MCF 10A (cell line): ENCODE results near the gene IRF5. TPM values are rescaled to one million over a fixed set of nuclear protein-coding genes. Genes with fewer than 3 reads are reported as not detected.

Experiments
- BruUV-seq: library from RNA; stranded (reverse); fragments of 400-500 nt; replicated peaks from 2 replicates; lab custom pipeline; 2021; lab: Mats Ljungman, UMichigan
- CTCF ChIA-PET: fragments of 300-600 bp; sonication (Branson Sonifier 250); formaldehyde crosslinking; extraction: SDS; loops from one replicate; lab custom pipeline; 2021; ENCODE audit warnings: antibody characterized with exemption, inconsistent platforms; lab: Yijun Ruan, JAX
- POLR2A ChIA-PET: fragments of 300-600, 350-650 bp; sonication (Branson Sonifier 250); formaldehyde crosslinking; extraction: SDS; loops from one replicate; lab custom pipeline; 2020; ENCODE audit warnings: antibody characterized with exemption, inconsistent platforms; lab: Yijun Ruan, JAX
- DNase-seq: peaks from one replicate; pipeline ENCODE4 v3.0.0-alpha.2; 2018; ENCODE audit not compliant: unreplicated experiment
- H3K27ac Mint-ChIP-seq: one replicate; pipeline ENCODE4 v1.8.0; 2022; ENCODE audit warnings: mild to moderate bottlenecking, low read depth, mixed read lengths; ENCODE audit not compliant: unreplicated experiment
- H3K27me3 Mint-ChIP-seq: one replicate; pipeline ENCODE4 v1.8.0; 2022; ENCODE audit warnings: mixed read lengths; ENCODE audit not compliant: insufficient read depth, unreplicated experiment
- H3K36me3 Mint-ChIP-seq: one replicate; pipeline ENCODE4 v1.8.0; 2022; ENCODE audit warnings: mild to moderate bottlenecking, moderate library complexity, mixed read lengths; ENCODE audit not compliant: insufficient read depth, unreplicated experiment
- H3K4me1 Mint-ChIP-seq: one replicate; pipeline ENCODE4 v1.8.0; 2022; ENCODE audit warnings: mixed read lengths; ENCODE audit not compliant: insufficient read depth, unreplicated experiment
- H3K4me3 Mint-ChIP-seq: one replicate; pipeline ENCODE4 v1.8.0; 2022; ENCODE audit warnings: mild to moderate bottlenecking, moderate library complexity, mixed read lengths; ENCODE audit not compliant: unreplicated experiment
- H3K9me3 Mint-ChIP-seq: one replicate; pipeline ENCODE4 v1.8.0; 2022; ENCODE audit warnings: mixed read lengths; ENCODE audit not compliant: unreplicated experiment
- intact Hi-C: fragments of 100-400 bp; cut with micrococcal nuclease; formaldehyde crosslinking; loops from 2 replicates; pipeline ENCODE4 v1.14.1; 2022
- total RNA-seq: library from RNA; stranded (reverse); gene quantifications from 2 replicates; pipeline ENCODE4 v1.2.3, GENCODE V29; 2022
- TF ChIP-seq, protein P1 (sequence below): fragments of 200-600 bp; IDR thresholded peaks from one replicate; pipeline ENCODE4 v1.8.0; 2022; ENCODE audit warnings: antibody characterized with exemption, mild to moderate bottlenecking; ENCODE audit not compliant: unreplicated experiment

Gene IRF5
- total RNA-seq, 1 experiment from 2014 or later: 7.5 TPM

DNA sequence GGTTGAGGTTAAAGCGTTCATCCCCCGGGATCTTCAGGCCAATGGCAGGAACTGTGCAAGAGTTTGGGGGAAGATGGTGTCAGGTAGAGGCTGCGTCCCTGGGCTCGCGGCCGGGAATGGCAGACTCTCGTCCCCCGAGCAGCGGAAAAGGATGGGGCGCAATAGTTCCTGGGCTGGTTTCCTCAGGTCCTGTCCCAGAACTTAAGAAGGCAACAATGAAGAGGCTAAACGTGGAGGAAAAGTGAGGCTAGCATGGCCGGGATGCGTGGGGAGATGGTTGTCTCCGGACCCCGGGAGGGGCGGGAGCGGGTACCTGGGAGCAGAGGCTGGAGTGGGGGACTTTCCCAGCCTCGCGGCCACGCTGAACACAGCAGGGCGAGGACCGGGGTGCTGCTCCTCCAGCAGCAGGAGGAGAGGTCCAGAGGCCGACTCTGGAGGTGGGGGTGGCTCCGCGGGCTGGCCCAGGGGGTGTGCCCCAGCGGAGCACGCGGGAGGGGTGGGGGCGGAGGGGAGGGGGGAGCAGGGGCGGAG is 882 bp downstream of the IRF5 start:
- intact Hi-C loops: no loop called here
- ChIA-PET CTCF (interaction anchor here (0.7 to 1.1 kb wide), 3 partner anchors 15 to 869 kb away, joined by 3 read pairs; no protein-coding TSS in a partner anchor), POLR2A (interaction anchor here (0.5 to 2.4 kb wide), 6 partner anchors 10 to 75 kb away, joined by 3 to 11 read pairs (median 4); partner anchors contain the start of gene ATP6V1F)
- no peaks in the 10 kb centered on the region for H3K27me3 Mint-ChIP-seq
- no TSS peak for BruUV-seq
- H3K9me3 Mint-ChIP-seq: no peaks in the 10 kb centered on the region
- peak; percentile 30 for DNase-seq
- H3K36me3 Mint-ChIP-seq: no peaks in the 10 kb centered on the region
- H3K4me3 Mint-ChIP-seq: peak overlapping the region; percentile 72
- TF ChIP-seq, protein P1, sequence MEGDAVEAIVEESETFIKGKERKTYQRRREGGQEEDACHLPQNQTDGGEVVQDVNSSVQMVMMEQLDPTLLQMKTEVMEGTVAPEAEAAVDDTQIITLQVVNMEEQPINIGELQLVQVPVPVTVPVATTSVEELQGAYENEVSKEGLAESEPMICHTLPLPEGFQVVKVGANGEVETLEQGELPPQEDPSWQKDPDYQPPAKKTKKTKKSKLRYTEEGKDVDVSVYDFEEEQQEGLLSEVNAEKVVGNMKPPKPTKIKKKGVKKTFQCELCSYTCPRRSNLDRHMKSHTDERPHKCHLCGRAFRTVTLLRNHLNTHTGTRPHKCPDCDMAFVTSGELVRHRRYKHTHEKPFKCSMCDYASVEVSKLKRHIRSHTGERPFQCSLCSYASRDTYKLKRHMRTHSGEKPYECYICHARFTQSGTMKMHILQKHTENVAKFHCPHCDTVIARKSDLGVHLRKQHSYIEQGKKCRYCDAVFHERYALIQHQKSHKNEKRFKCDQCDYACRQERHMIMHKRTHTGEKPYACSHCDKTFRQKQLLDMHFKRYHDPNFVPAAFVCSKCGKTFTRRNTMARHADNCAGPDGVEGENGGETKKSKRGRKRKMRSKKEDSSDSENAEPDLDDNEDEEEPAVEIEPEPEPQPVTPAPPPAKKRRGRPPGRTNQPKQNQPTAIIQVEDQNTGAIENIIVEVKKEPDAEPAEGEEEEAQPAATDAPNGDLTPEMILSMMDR: no peak
- H3K27ac Mint-ChIP-seq: no peak overlapping the region
- H3K4me1 Mint-ChIP-seq: peaks cover 13% of the 10 kb centered on the region

DNA sequence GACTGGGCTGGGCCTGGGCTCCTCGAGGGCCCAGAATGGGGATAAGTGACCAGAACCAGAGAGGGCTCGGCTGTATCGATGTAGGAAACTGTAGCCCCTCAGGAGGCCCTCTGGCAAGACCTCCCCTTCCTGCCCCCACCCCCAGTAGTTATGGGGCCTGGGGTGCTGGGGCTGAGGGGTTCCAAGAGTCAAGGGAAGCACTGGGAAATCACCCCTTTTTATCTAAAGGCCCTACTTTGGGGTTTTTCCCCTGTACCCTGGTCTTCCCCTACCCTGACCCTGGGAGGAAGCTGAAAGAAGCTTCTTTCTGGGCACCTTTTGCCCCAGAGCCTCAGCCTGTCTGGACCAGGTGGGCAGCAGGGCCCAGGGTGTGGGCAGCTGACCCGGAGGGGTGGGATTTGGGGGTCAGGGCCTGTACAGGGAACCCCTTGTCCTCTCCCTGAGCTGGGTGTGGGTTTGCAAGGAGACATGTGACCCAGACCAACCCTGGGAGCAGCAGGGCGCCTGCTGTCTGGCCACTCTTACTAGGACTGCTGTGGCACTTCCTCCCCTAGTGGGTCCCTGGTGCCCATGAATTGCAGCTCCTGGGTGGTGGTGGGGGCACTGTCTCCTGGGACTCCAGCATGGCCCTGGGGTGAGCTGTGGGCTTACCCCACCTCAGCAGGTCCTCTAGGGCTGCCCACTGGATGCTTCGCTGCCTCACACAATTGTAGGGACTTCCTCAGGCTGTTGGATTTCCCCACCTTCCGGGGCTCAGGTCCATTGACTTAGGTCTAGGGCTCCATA is 1.5 kb downstream of the IRF5 start:
- Mint-ChIP-seq H3K9me3 (no peaks in the 10 kb centered on the region), H3K4me3 (peak overlapping the region; percentile 72), H3K27me3 (no peaks in the 10 kb centered on the region), H3K4me1 (peaks cover 13% of the 10 kb centered on the region), H3K27ac (no peak overlapping the region), H3K36me3 (no peaks in the 10 kb centered on the region)
- CTCF ChIA-PET: interaction anchor here (0.7 to 1.2 kb wide), 4 partner anchors 16 to 150 kb away, joined by 3 read pairs; no protein-coding TSS in a partner anchor
- POLR2A ChIA-PET: interaction anchor here (0.5 to 0.7 kb wide), 5 partner anchors 9 to 116 kb away, joined by 3 to 5 read pairs (median 3); partner anchors contain the start of gene TNPO3
- no TSS peak for BruUV-seq
- TF ChIP-seq, protein P1: no peak
- intact Hi-C loops: no loop called here
- no peak for DNase-seq

DNA sequence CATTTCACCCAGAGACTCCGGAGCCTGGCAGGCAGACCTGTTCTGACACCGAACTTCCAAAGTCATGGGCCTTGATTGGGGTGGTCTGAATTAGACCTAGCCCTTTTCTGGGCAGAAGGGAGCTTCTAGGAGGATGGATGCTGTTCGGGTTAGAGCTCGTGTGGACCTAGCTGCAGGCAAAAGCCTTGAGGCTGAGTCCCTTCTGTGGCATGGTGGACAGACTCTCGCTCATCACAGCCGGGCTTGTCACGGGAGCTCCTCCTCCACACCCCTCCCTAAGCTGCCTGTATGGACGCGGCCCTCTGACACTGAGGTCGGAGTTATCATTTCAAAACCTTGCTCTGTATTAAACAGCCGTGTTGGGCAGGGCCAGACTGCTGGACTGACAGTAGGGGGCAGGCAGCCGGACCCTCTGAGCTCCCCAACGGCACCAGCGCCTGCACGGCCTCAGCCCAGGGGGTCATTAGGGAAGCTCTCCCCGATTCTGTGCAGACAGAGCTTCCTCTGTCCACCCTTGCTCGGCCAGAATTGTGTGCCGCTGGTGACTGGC is 2.2 kb downstream of the IRF5 start:
- Mint-ChIP-seq H3K9me3 (no peaks in the 10 kb centered on the region), H3K27ac (no peak overlapping the region), H3K4me3 (peak overlapping the region; percentile 72), H3K4me1 (peaks cover 13% of the 10 kb centered on the region), H3K27me3 (no peaks in the 10 kb centered on the region), H3K36me3 (no peaks in the 10 kb centered on the region)
- no TSS peak for BruUV-seq
- intact Hi-C loops: no loop called here
- TF ChIP-seq, protein P1: no peak
- ChIA-PET CTCF (interaction anchor here (0.7 to 1.2 kb wide), 4 partner anchors 16 to 149 kb away, joined by 3 read pairs; no protein-coding TSS in a partner anchor), POLR2A (interaction anchor here (0.7 kb wide), 2 partner anchors 115 to 116 kb away, joined by 4 to 5 read pairs; partner anchors contain the start of gene TNPO3)
- no peak for DNase-seq
